GM19238 (cell line): Measurements from ENCODE around the gene FHIT.

Source experiments
- DNase-seq: peaks from one replicate; pipeline ENCODE4 v3.0.0; 2011; ENCODE audit warnings: low spot score; ENCODE audit not compliant: insufficient read length

Gene FHIT

DNA sequence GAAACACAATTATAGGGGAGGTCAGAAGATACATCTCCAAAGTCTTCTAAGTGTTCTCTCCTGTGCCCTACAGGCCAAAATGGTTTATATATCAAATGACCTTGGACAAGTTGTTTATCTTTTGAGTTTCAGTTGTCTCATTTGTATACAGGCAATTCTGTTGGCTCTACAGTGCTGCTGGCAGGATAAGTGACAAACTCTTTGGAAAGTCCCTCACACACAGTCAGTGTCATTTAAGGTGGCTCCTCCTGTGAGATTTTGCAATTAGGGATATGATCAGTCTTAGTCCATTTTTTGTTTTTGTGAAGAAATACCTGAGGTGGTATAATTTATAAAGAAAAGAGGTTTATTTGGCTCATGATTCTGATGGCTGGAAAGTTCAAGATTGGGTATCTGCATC lies 1165.6 kb downstream of the FHIT start:
- DNase-seq = no peak

GRCh38 chr3:60081381-60082095 lies 1169.7 kb downstream of the FHIT start:
- DNase-seq = no peak

- no peak for DNase-seq
Observed at GRCh38 chr3:60080648-60081047, 1170.6 kb downstream of the FHIT start.

DNA sequence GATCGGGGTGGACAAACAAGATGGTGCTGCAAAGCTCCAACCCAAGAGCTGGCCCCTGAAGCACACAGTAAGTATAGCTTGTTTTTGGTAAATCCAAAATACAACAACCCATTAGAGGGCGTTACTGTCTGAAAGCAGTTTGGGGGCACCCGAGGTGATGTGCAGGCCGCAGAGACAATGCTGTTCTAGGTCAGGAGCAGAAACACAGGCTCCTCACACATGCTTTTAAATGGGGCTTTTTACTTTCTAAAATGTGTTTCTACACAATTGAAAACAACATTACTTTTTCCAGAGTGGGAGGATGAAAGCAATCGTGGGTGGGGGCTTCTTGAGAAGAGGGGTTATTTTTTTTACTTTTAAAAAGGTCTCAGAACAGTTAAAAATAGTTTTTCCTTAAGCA lies 1172.2 kb downstream of the FHIT start:
- DNase-seq = no peak

DNA sequence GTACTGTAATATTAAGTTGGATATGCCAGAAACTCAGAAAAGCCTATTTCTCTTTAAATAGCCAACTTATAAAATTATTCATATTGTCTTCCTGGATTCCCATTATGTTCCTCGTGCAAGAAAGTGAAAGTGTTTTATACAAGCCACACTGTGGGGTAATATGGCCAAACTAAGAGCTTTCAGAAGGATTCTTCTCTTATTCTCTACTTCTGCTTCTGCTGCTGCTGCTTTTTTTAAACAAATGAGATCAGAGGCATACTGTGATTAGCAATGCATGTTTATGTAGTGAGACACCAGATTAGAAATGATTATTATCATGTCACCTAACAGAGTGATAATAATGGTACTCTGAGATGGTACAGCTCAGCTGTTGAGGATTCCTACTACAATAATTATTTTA lies 1174.9 kb downstream of the FHIT start:
- DNase-seq = no peak

DNA sequence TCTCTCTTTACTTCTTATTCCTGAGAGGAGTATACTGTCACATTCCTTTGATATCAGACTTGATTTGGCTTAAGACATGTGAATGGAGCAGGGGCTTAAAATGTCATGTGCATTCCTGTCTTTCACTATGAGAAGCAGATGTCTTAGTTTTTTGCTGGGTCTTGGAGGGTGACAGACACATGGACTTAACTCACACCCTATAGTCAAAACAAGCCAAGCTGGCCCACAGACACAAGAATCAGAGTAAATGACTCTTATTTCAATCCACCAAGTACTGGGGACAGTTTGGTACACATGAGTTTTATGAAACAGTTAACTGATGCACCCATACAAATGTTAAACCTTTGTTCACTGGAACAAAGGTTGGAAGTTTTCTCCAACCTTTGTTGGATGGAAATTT lies 1177.3 kb downstream of the FHIT start:
- DNase-seq = no peak

DNA sequence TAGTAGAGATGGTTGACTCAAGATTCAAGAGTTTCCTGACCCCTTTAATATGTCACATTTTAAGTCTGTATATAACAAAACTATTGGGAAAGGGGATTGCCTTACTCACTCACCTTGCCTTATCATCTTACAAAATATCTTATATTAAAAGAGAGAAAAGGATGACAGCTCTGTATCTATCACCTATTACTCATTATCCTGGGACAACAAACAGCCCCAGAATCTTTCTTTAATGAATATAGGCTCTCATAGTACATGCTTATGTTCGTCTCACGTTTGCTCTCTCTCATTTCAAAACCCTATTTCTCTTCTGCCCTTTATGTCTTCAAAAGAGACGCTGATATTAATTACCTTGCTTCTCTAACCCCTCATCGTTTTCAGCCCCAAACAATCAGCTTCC lies 1178.0 kb downstream of the FHIT start:
- no peak for DNase-seq

- DNase-seq = no peak
Observed at GRCh38 chr3:60070366-60070765, 1180.9 kb downstream of the FHIT start.

DNA sequence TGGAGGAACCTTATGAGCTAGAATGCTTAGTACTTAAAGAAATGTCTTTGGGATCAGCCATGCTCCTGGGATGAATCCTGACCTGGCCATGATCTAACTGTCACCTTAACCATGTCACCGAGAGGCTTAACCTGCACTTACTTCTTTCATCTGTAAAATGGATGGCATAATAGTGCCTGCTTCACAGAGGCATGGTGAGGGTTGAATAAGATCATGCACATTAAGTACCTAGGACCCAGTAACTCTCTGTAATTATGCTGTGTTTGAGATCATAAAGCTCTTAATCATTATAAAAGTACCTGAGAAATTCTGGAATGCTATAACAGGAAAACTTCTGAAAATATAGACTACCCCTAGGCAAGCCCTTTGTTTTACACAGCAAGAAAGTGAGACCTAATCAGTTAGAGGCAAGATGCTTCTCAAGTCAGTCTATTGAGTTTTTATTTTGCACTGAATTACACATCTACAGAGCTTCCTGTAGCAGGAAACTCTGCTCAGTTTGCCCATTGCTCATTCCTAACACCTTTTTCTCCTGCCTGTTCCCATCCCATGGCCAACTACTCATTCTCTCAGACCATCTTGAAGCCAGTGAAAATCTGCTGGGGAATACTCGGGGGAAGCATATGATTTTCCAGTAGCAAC lies 1185.9 kb downstream of the FHIT start:
- DNase-seq = no peak

- no peak for DNase-seq
Observed at GRCh38 chr3:60064210-60065178, 1186.8 kb downstream of the FHIT start.

DNA sequence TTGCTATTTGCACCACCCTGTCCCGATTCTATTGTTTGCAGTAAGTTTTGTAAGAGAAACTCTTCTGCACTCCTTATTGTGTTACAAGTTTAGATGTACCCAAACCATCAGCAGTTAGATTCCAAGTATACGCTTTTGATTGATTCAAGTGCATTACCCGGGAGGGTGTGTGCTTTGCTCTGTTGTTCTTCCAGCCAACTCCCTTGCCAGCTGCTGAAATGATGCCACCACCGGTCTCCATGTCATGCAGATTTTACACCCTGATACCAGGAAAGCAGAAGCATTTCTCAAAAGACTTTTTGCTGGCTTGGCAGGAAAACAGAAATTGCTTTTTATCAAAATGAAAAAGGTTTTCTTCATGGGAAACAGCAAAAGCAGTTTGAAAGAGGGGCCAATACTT lies 1194.8 kb downstream of the FHIT start:
- DNase-seq = no peak

DNA sequence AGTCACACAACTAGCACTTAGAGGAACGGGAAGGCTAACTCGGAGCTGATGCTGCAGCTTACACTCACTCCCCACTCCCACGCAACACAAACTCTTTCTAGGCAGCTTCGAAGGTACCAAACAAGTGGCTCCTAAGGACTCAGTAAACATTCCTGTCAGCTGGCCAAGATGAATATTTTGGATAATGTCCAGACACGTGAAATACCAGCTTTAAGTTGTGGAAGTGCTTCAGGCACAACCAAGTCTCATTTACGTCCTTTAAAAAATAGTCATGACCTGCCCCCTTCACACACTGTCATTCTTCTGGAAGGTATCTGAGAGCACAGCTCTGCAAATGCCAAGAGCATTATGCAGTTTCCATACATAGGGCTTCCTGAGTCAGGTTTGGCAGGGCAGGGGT lies 1195.5 kb downstream of the FHIT start:
- no peak for DNase-seq

DNA sequence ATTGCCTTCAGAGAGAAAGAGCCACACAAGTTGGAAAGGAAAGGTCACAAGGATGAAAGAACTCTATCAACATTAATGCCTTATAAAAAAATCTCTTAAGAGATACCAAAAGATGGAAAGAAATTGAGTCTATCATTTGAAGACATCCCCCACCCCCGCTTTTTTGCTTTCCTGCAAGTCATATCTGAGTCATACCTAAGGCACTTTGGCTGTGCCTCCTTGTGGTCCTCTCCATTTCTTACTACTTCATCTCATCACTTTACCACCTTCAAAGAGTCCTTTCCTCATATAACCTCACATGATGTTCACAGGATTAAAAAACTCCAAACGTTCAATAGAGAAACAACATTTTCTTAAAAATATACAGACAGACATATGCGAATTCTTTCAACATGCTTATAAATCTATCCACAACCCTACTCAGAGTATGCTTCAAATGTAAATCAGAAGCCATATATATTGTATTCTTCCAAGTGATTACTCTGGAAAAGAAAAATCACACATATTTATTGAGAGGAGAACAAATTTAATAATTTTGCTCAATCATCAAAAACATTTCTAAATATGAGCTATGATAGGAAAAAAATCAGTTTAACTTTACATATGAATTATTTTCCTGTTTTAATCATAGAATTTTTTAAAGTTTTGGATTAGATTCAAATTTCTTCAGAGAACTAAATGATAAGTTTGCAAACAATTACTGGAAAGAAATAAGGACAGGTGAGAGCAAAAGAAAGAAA lies 1197.6 kb downstream of the FHIT start:
- no peak for DNase-seq

DNA sequence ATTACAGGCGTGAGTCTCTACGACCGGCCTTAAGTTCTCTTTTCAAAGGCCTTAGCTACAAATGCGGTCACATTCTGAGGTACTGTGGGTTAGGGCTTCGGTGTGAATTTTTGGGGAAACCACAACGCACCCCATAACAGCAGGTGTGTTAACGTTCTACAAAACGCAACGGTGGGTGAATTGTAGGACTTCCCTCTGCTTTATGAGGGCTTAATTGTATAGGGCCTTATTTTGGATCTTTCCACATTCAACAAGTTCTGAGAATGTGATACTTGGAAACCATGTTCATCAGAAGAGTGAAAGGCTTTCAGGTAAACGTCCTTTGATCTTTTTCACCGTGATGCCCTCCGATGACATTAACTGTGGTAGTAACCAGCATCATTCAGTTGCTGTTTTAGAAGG lies 1202.8 kb downstream of the FHIT start:
- no peak for DNase-seq

DNA sequence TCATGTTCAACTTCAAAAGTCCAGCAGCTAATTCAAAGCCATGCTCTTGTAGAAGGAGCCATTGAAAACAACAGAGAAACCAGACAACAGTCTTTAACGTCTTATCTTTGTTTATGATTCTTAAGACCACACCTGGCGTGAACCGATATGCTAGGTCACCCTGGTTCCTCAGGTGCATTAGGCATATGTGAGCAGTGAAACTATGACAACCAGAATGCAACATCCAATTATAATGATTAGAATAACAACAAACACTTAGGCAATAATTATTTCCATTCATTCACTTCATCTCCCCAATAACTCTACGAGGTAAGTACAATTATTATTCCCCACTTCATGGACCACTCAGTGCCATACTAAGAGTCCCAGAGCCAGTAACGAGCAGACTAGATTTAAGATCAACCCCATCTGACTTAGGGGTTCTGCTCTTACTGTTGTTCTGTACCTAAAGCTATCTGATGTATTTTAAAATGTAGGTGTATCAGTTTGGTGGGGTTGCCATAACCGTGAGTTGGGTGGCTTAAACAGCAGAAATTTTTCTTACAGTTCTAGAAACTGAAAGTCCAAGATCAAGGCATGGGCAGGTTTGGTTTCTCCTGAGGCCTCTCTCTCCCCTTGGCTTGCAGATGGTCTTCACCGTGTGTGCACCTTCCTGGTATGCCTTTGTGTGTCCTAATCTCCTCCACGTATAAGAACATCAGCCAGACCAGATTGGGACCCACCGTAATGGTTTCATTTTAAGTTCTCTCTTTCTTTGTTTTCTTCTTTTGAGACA lies 1203.6 kb downstream of the FHIT start:
- DNase-seq = no peak

DNA sequence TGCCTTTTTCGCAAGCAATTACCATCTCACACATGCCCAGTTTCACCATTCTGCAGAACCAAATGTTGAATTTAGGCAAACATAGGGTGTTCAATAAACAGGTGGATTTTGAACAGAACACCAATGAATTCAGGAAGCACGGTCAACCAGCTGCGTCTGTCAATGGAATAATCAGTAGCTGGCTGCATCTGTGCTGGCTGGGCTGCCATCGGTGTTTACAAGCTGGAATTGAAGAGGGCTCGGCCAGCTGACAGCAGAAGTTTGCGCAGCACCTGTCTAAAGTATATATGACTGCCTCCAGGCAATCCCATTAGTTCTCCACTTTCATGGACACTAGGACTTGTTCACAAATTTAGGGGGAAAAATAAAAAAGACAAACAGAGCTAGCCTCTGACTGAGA lies 1205.0 kb downstream of the FHIT start:
- no peak for DNase-seq

DNA sequence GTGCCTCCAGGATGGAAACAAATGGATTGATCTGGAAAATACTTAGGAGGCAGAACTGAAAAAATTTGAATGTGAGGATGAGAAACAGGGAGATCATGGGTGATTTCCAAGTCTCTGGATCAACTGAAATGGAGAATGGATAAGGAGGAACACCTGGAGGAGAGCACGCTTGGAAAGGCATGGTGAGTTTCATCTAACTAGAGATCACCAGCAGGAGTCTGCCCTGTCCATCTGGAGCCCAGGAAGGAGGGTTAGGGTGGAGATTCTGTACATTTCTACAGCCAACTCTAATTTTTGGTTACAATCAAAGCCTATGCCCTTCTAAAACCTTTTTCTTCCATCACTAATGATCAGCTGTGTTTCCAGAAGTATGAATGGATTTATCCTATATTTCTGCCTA lies 1205.6 kb downstream of the FHIT start:
- DNase-seq = no peak

DNA sequence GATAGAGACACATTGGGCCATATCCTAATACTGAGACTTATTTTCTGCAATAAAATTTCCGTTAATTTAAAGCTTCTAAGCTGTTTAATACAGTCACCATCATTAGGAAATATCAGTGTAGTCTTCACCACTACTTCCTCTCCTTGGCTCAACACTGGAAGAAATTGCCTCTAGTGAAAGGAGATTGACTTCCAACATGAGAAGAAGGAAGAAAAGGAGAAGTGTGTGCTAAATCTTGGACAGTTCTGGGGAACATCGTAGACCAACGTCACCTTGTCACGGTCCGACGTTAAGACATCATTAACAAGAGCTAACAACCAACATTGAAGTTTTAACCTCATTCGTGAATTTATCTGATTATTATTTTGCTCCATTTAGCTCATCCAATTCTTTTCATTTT lies 1214.4 kb downstream of the FHIT start:
- no peak for DNase-seq

DNA sequence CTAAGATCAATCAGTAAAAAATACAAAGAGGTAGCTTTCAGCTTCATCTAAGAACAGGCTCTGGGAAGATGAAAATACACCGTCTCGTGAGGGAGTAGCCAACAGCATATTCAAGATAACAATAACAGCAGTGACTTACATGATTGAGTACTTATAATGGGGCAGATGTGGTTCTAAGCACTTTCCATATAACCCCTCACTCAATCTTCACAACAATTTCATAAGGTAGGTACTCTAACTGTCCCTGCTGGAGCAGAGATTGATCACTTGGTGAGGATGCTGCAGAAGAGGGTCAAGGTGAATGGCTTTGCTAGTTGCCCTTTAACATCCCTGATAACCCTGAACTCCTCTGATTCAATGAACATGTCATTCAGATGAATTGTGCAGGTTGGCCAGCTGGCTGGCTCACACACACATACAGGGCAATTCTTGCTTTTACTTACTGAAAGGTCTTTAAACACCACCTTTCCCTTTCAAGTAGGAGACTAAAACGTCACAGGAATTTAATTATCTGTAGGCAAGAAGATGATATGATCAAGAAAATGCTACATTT lies 1217.3 kb downstream of the FHIT start:
- no peak for DNase-seq

- no peak for DNase-seq
Observed at GRCh38 chr3:60030982-60031381, 1220.3 kb downstream of the FHIT start.
